CD4-positive, alpha-beta memory T cell (primary cell): Measurements from ENCODE around the gene CRB1. TPM values are rescaled to one million over a fixed set of nuclear protein-coding genes. Genes with fewer than 3 reads are reported as not detected.

Experiments
- CTCF ChIA-PET: fragments of 350-600 bp; sonication (Branson Sonifier 250); formaldehyde crosslinking; loops from one replicate; lab custom pipeline; 2021; ENCODE audit warnings: inconsistent platforms; ENCODE audit not compliant: partially characterized antibody; lab: Charles Lee
- POLR2A ChIA-PET: fragments of 350-600 bp; sonication (Branson Sonifier 250); formaldehyde crosslinking; loops from one replicate; lab custom pipeline; 2021; ENCODE audit not compliant: partially characterized antibody; lab: Charles Lee
- DNase-seq, 5 donors: peaks; one replicate each; pipeline versions ENCODE4 v3.0.0 to v3.0.0-alpha.2; 2020 to 2022; ENCODE audit warnings: mixed read lengths in 1 of 5
- H3K27ac ChIP-seq: one replicate; pipeline ENCODE4 v1.7.0; 2013; ENCODE audit warnings: low read depth, low read length
- H3K27me3 ChIP-seq: 2 replicates; pipeline ENCODE4 v1.7.0; 2013; ENCODE audit warnings: mild to moderate bottlenecking, low read length, moderate library complexity; ENCODE audit not compliant: insufficient read depth
- H3K36me3 ChIP-seq: 2 replicates; pipeline ENCODE4 v1.7.0; 2013; ENCODE audit warnings: mild to moderate bottlenecking, low read length, moderate library complexity; ENCODE audit not compliant: insufficient read depth
- H3K4me1 ChIP-seq: 2 replicates; pipeline ENCODE4 v1.7.0; 2013; ENCODE audit warnings: mild to moderate bottlenecking, low read length, moderate library complexity; ENCODE audit not compliant: insufficient read depth
- H3K4me3 ChIP-seq, 2 donors: one replicate each; pipeline ENCODE4 v1.7.0; 2013; ENCODE audit warnings: low read length in 2 of 2, mild to moderate bottlenecking in 1 of 2
- H3K9me3 ChIP-seq, 2 donors: one replicate each; pipeline ENCODE4 v1.7.0; 2013; ENCODE audit warnings: low read length in 2 of 2, control low read depth in 1 of 2; ENCODE audit not compliant: control insufficient read depth in 1 of 2
- H3K27ac Mint-ChIP-seq, 7 donors: one replicate each; pipeline ENCODE4 v1.8.0; 2020 to 2021; ENCODE audit warnings: mixed read lengths in 7 of 7, mild to moderate bottlenecking in 6 of 7, inconsistent platforms in 3 of 7, moderate library complexity in 3 of 7
- H3K27me3 Mint-ChIP-seq, 2 donors: one replicate each; pipeline ENCODE4 v1.8.0; 2020 to 2021; ENCODE audit warnings: mixed read lengths in 2 of 2
- H3K36me3 Mint-ChIP-seq, 2 donors: one replicate each; pipeline ENCODE4 v1.8.0; 2020 to 2021; ENCODE audit warnings: mixed read lengths in 2 of 2, inconsistent platforms in 1 of 2, mild to moderate bottlenecking in 1 of 2
- H3K4me1 Mint-ChIP-seq, 4 donors: one replicate each; pipeline ENCODE4 v1.8.0; 2020 to 2021; ENCODE audit warnings: mixed read lengths in 4 of 4, mild to moderate bottlenecking in 1 of 4
- H3K4me3 Mint-ChIP-seq, 8 donors: one replicate each; pipeline ENCODE4 v1.8.0; 2020 to 2021; ENCODE audit warnings: mixed read lengths in 8 of 8, mild to moderate bottlenecking in 7 of 8, moderate library complexity in 6 of 8, inconsistent platforms in 3 of 8
- H3K9me3 Mint-ChIP-seq, 8 donors: one replicate each; pipeline ENCODE4 v1.8.0; 2020 to 2021; ENCODE audit warnings: mixed read lengths in 8 of 8, mild to moderate bottlenecking in 5 of 8, inconsistent platforms in 3 of 8, moderate library complexity in 1 of 8
- intact Hi-C: fragments of 100-400 bp; cut with micrococcal nuclease; formaldehyde crosslinking; loops from one replicate; pipeline ENCODE4 v1.15.1; 2023
- polyA plus RNA-seq, 2 donors: library from polyadenylated mRNA; unstranded; fragments of 300-500 nt; fragmentation: Illumina TruSeq; gene quantifications; one replicate each; pipeline ENCODE4 v1.2.3, GENCODE V29; 2021
- total RNA-seq, 2 experiments: library from RNA; stranded (reverse); gene quantifications; one replicate each; pipeline ENCODE4 v1.2.3, GENCODE V29; 2021

CRB1 gene
- total and polyA plus RNA-seq, 4 experiments from 2014 or later: 0.10 to 0.55 (median 0.38) TPM

DNA sequence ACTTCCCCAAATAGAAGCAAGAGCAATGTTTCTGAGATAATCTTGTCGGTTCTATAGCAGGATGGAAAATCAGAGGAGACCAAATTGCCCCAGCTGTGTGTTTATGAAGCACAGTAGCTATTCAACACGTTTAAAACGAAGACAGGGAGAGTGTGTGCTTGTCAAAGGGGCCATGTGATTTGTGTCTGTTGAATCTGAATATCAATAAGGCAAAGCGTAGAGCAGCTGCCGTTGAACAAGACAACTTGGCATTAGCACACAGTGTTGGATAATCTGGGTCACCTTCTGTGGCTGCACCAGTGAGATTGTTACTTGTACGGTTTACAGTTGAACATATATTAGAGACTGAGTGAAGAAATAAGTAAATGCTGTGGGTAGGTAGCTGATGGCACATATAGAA, 1.0 kb downstream of the CRB1 start:
- peaks cover 0 to 5% of the 10 kb centered on the region in 2 donors for H3K27me3 Mint-ChIP-seq
- ChIA-PET CTCF (no interaction called here), POLR2A (no interaction called here)
- H3K4me1 Mint-ChIP-seq: no peaks in the 10 kb centered on the region
- intact Hi-C loops: no loop called here
- Histone ChIP-seq H3K4me1 (no peaks in the 10 kb centered on the region), H3K9me3 (no peaks in the 10 kb centered on the region), H3K4me3 (no peak overlapping the region), H3K36me3 (no peaks in the 10 kb centered on the region), H3K27ac (no peak overlapping the region), H3K27me3 (no peaks in the 10 kb centered on the region)
- no peak overlapping the region for H3K27ac Mint-ChIP-seq
- no peak for DNase-seq
- no peaks in the 10 kb centered on the region for H3K36me3 Mint-ChIP-seq
- no peak overlapping the region for H3K4me3 Mint-ChIP-seq
- no peaks in the 10 kb centered on the region for H3K9me3 Mint-ChIP-seq

- no peak for DNase-seq
- Mint-ChIP-seq H3K4me3 (no peak overlapping the region), H3K27me3 (peaks cover 0 to 7% of the 10 kb centered on the region in 2 donors), H3K9me3 (peaks cover 0 to under 1% (median 0%) of the 10 kb centered on the region in 8 donors), H3K36me3 (no peaks in the 10 kb centered on the region), H3K27ac (no peak overlapping the region), H3K4me1 (peaks cover 0 to 3% (median 1%) of the 10 kb centered on the region in 4 donors)
- no peak overlapping the region for H3K4me3 ChIP-seq
- H3K27me3 ChIP-seq: no peaks in the 10 kb centered on the region
- intact Hi-C loops: no loop called here
- H3K9me3 ChIP-seq: no peaks in the 10 kb centered on the region
- ChIA-PET POLR2A (no interaction called here), CTCF (no interaction called here)
- H3K36me3 ChIP-seq: no peaks in the 10 kb centered on the region
- no peak overlapping the region for H3K27ac ChIP-seq
- no peaks in the 10 kb centered on the region for H3K4me1 ChIP-seq
Observed at GRCh38 chr1:197272791-197273190, 4.7 kb downstream of the CRB1 start.

- ChIA-PET CTCF (no interaction called here), POLR2A (no interaction called here)
- Histone ChIP-seq H3K9me3 (no peaks in the 10 kb centered on the region), H3K27ac (no peak overlapping the region), H3K27me3 (no peaks in the 10 kb centered on the region), H3K4me1 (no peaks in the 10 kb centered on the region), H3K4me3 (no peak overlapping the region), H3K36me3 (no peaks in the 10 kb centered on the region)
- no peak for DNase-seq
- H3K4me1 Mint-ChIP-seq: peaks cover 0 to 3% (median 1%) of the 10 kb centered on the region in 4 donors
- H3K4me3 Mint-ChIP-seq: no peak overlapping the region
- H3K36me3 Mint-ChIP-seq: no peaks in the 10 kb centered on the region
- H3K27ac Mint-ChIP-seq: no peak overlapping the region
- H3K9me3 Mint-ChIP-seq: peaks cover 0 to 4% (median 0%) of the 10 kb centered on the region in 8 donors
- H3K27me3 Mint-ChIP-seq: peaks cover 1 to 4% of the 10 kb centered on the region in 2 donors
- intact Hi-C loops: no loop called here
Observed at GRCh38 chr1:197277166-197277565, 9.1 kb downstream of the CRB1 start.

DNA sequence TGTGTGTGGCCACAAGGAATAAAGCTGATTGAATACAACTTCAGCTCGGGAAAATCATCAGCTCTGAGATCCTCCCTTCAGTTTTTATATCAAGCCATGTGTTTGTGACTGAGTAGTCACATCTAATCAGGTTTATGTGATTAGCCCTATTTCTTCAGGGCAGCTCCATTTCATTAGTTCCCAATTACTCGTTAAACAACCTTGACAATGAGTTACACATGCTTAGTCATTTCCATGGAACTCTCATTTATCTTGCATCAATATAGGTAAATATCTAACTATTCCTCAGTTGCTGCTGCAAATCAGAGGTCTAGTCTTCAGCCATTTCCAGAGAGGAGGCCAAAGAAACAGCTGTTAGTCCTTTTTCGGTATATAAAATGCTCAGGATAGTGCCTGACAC, 16.3 kb downstream of the CRB1 start:
- CTCF ChIA-PET: no interaction called here
- intact Hi-C loops: no loop called here
- Histone ChIP-seq H3K4me1 (no peaks in the 10 kb centered on the region), H3K9me3 (no peaks in the 10 kb centered on the region), H3K36me3 (no peaks in the 10 kb centered on the region), H3K27me3 (no peaks in the 10 kb centered on the region), H3K27ac (no peak overlapping the region), H3K4me3 (no peak overlapping the region)
- no peak for DNase-seq
- Mint-ChIP-seq H3K36me3 (no peaks in the 10 kb centered on the region), H3K27ac (no peak overlapping the region), H3K9me3 (no peaks in the 10 kb centered on the region), H3K27me3 (peaks cover 9 to 10% of the 10 kb centered on the region in 2 donors), H3K4me1 (peaks cover 0 to 5% (median 4%) of the 10 kb centered on the region in 4 donors), H3K4me3 (no peak overlapping the region)
- POLR2A ChIA-PET: no interaction called here

DNA sequence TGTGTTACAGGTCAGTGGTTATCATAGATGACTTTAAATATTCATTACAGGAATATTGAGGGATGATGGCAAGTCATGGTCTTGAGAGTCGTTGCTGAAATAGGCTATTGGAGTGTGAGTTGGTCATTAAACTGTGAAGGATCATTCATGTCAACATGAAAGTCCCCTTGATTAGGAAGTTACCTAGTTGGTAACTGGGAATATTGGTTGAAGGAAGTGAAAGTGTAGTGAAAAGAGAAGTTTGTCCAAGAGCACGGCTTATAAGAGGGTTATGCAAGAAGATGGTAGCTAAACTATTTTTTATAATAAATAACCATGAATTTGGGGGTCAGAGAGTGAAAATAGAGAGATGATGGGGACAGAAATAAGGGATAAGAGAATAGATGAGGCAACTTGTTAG, 16.9 kb downstream of the CRB1 start:
- Histone ChIP-seq H3K27ac (no peak overlapping the region), H3K4me3 (no peak overlapping the region), H3K27me3 (no peaks in the 10 kb centered on the region), H3K4me1 (no peaks in the 10 kb centered on the region), H3K36me3 (no peaks in the 10 kb centered on the region), H3K9me3 (no peaks in the 10 kb centered on the region)
- ChIA-PET POLR2A (no interaction called here), CTCF (no interaction called here)
- intact Hi-C loops: no loop called here
- Mint-ChIP-seq H3K36me3 (no peaks in the 10 kb centered on the region), H3K27me3 (peaks cover 9 to 10% of the 10 kb centered on the region in 2 donors), H3K4me1 (peaks cover 0 to 5% (median 4%) of the 10 kb centered on the region in 4 donors), H3K27ac (no peak overlapping the region), H3K9me3 (no peaks in the 10 kb centered on the region), H3K4me3 (no peak overlapping the region)
- DNase-seq: no peak

- Mint-ChIP-seq H3K27ac (no peak overlapping the region), H3K4me3 (no peak overlapping the region), H3K4me1 (peaks cover 0 to 5% (median 4%) of the 10 kb centered on the region in 4 donors), H3K36me3 (no peaks in the 10 kb centered on the region), H3K27me3 (peaks cover 9 to 10% of the 10 kb centered on the region in 2 donors), H3K9me3 (no peaks in the 10 kb centered on the region)
- POLR2A ChIA-PET: no interaction called here
- no peaks in the 10 kb centered on the region for H3K27me3 ChIP-seq
- H3K4me1 ChIP-seq: no peaks in the 10 kb centered on the region
- no peaks in the 10 kb centered on the region for H3K36me3 ChIP-seq
- CTCF ChIA-PET: no interaction called here
- H3K9me3 ChIP-seq: no peaks in the 10 kb centered on the region
- intact Hi-C loops: no loop called here
- DNase-seq: no peak
- H3K4me3 ChIP-seq: no peak overlapping the region
- no peak overlapping the region for H3K27ac ChIP-seq
Observed at GRCh38 chr1:197285526-197286205, 17.6 kb downstream of the CRB1 start.

DNA sequence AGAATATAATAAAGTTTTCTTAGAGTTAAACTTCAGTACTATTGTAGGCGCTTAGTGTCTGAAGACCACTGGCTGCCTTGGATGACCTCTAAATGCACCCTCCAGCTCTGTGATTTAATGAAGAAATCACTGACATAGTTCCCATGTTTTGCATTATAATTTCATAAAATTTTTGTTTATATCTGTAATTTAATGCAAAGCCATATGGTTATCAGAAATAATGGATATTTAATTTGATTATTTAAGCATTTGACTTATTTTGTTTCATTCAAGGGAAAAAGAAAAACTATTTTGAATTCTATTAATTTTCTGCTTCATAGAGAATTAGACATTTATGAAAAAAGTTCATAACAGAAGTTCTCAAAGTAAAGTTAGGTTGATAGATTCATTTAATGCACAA, 18.6 kb downstream of the CRB1 start:
- no peak overlapping the region for H3K27ac Mint-ChIP-seq
- peaks cover 0 to under 1% (median under 1%) of the 10 kb centered on the region in 8 donors for H3K9me3 Mint-ChIP-seq
- no peak for DNase-seq
- H3K27me3 Mint-ChIP-seq: peaks cover 8 to 10% of the 10 kb centered on the region in 2 donors
- no peak overlapping the region for H3K4me3 ChIP-seq
- H3K4me3 Mint-ChIP-seq: no peak overlapping the region
- H3K27me3 ChIP-seq: no peaks in the 10 kb centered on the region
- intact Hi-C loops: no loop called here
- no peaks in the 10 kb centered on the region for H3K9me3 ChIP-seq
- ChIA-PET POLR2A (no interaction called here), CTCF (no interaction called here)
- H3K36me3 ChIP-seq: no peaks in the 10 kb centered on the region
- peaks cover 0 to 5% (median 4%) of the 10 kb centered on the region in 4 donors for H3K4me1 Mint-ChIP-seq
- H3K4me1 ChIP-seq: no peaks in the 10 kb centered on the region
- no peak overlapping the region for H3K27ac ChIP-seq
- no peaks in the 10 kb centered on the region for H3K36me3 Mint-ChIP-seq
